Measurements from ENCODE around the gene NOS1AP.

NOS1AP gene

GRCh38 chr1:162323023-162323422 lies 253.5 kb downstream of the NOS1AP start:
- Histone ChIP-seq H3K27ac (no peak overlapping the region), H3K9ac (no peak overlapping the region), H3K4me1 (no peaks in the 10 kb centered on the region), H3K27me3 (no peaks in the 10 kb centered on the region), H3K4me2 (no peak overlapping the region), H3K4me3 (no peak overlapping the region), H3K9me3 (no peaks in the 10 kb centered on the region), H4K20me1 (no peaks in the 10 kb centered on the region), H3K36me3 (no peaks in the 10 kb centered on the region)
- no peak for TF ChIP-seq Cebpa-rat (IDR thresholded peaks at IDR 0.05)

DNA sequence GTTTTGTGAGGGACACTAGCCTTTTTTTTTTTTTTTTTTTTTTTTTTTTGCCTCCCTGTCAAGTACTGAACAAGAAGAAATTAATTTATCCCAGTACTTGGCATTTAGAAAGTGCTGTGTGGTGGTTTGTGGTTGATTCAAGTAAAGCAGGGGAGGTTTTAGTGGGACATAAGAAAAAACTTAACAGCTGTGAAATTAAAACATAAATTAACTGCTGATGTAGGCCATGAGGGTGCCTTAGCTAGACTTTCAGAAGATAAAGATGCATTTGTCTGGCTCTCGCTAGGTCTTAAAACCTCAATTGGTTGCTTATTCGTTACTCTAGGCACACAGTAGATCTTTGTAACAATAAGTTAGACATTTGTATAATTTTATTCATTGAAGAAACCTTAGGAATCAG lies 254.9 kb downstream of the NOS1AP start:
- H4K20me1 ChIP-seq: no peaks in the 10 kb centered on the region
- H3K27me3 ChIP-seq: no peaks in the 10 kb centered on the region
- TF ChIP-seq Cebpa-rat (IDR thresholded peaks at IDR 0.05): no peak
- H3K4me3 ChIP-seq: no peak overlapping the region
- H3K9ac ChIP-seq: no peak overlapping the region
- H3K9me3 ChIP-seq: no peaks in the 10 kb centered on the region
- H3K27ac ChIP-seq: no peak overlapping the region
- H3K4me2 ChIP-seq: no peak overlapping the region
- H3K36me3 ChIP-seq: no peaks in the 10 kb centered on the region
- no peaks in the 10 kb centered on the region for H3K4me1 ChIP-seq

- no peak overlapping the region for H3K4me2 ChIP-seq
- TF ChIP-seq Cebpa-rat (IDR thresholded peaks at IDR 0.05): no peak
- H3K27ac ChIP-seq: no peak overlapping the region
- H3K27me3 ChIP-seq: no peaks in the 10 kb centered on the region
- no peaks in the 10 kb centered on the region for H4K20me1 ChIP-seq
- no peaks in the 10 kb centered on the region for H3K9me3 ChIP-seq
- no peaks in the 10 kb centered on the region for H3K36me3 ChIP-seq
- no peak overlapping the region for H3K4me3 ChIP-seq
- H3K9ac ChIP-seq: no peak overlapping the region
- no peaks in the 10 kb centered on the region for H3K4me1 ChIP-seq
Observed at GRCh38 chr1:162326559-162326958, 257.1 kb downstream of the NOS1AP start.

DNA sequence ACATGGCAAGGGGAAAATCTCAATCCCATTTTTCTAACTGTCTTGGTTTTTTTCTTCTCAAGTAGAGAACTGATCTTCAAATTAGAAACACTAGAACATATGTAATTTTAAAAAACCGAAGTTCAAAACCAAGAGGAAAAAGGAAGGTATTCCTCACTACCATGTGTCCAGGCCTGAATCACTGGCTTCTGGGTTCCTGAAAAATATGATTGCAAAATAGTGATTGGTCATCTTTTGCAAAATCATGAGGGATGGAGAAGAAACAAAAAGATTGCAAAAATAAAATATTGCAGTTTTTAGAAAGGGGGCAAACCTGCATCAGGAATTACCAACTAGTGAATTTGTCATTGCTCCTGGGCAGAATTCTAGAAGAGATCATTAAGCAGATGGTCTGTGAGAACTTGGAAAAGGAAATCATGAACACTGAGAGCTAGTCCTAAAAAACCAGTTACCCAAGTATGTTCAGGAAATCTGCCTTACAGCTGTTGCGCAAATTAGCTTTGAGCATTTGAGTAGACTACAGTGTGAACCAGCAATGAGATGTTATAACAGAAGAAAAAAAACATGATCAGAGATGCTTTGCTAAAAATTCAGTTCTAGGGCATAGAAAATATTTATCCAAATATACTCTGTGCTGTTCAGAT lies 257.8 kb downstream of the NOS1AP start:
- Histone ChIP-seq H3K36me3 (no peaks in the 10 kb centered on the region), H3K9me3 (no peaks in the 10 kb centered on the region), H3K27ac (no peak overlapping the region), H3K4me2 (no peak overlapping the region), H4K20me1 (no peaks in the 10 kb centered on the region), H3K4me3 (no peak overlapping the region), H3K9ac (no peak overlapping the region), H3K4me1 (no peaks in the 10 kb centered on the region), H3K27me3 (no peaks in the 10 kb centered on the region)
- no peak for TF ChIP-seq Cebpa-rat (IDR thresholded peaks at IDR 0.05)

DNA sequence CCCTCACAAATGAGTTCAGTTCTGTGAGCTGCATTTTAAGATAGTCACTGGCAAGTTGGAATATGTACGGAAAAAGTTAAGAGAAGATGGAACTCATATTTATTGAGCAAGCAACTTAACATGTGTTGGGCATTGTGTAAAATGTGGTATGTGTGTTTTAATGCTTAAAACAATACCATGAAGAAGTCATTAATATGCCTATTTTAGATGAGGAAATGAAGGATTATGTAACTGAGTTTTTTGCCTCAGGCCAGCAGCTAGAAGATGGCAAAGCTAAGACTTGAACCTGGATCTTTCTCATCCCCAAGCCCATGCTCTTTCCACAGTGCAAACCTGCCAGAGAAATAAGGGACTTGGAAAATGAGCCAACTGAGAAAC lies 258.3 kb downstream of the NOS1AP start:
- no peak overlapping the region for H3K4me2 ChIP-seq
- no peaks in the 10 kb centered on the region for H3K27me3 ChIP-seq
- H3K27ac ChIP-seq: no peak overlapping the region
- no peaks in the 10 kb centered on the region for H3K9me3 ChIP-seq
- TF ChIP-seq Cebpa-rat (IDR thresholded peaks at IDR 0.05): no peak
- no peaks in the 10 kb centered on the region for H3K36me3 ChIP-seq
- no peaks in the 10 kb centered on the region for H4K20me1 ChIP-seq
- no peak overlapping the region for H3K4me3 ChIP-seq
- H3K9ac ChIP-seq: no peak overlapping the region
- no peaks in the 10 kb centered on the region for H3K4me1 ChIP-seq

DNA sequence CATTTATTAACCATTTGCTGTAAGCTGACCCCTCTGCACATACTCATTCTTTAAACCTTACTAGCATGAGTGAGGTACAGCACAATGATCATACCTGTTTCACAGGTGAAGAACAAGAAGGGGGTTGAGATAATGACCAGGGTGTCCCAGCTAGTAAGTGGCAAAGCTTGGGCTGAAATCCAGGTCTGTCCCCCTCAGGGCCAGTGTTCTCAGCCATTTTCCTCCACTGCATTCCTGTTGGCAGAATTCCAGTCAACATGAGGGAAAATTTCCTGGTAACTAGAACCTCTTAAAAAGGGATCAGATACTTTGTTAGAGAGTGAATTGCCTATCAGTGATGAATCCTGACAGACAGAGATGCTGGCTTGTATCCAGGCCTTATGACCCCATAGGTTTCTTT lies 259.0 kb downstream of the NOS1AP start:
- Histone ChIP-seq H3K9ac (no peak overlapping the region), H3K4me3 (no peak overlapping the region), H3K27ac (no peak overlapping the region), H3K4me1 (no peaks in the 10 kb centered on the region), H4K20me1 (no peaks in the 10 kb centered on the region), H3K4me2 (no peak overlapping the region), H3K36me3 (no peaks in the 10 kb centered on the region), H3K9me3 (no peaks in the 10 kb centered on the region), H3K27me3 (no peaks in the 10 kb centered on the region)
- no peak for TF ChIP-seq Cebpa-rat (IDR thresholded peaks at IDR 0.05)

- H3K27ac ChIP-seq: no peak overlapping the region
- no peak for TF ChIP-seq Cebpa-rat (IDR thresholded peaks at IDR 0.05)
- no peaks in the 10 kb centered on the region for H3K9me3 ChIP-seq
- H3K4me3 ChIP-seq: no peak overlapping the region
- no peaks in the 10 kb centered on the region for H4K20me1 ChIP-seq
- no peak overlapping the region for H3K4me2 ChIP-seq
- H3K4me1 ChIP-seq: no peaks in the 10 kb centered on the region
- no peaks in the 10 kb centered on the region for H3K36me3 ChIP-seq
- H3K27me3 ChIP-seq: no peaks in the 10 kb centered on the region
- H3K9ac ChIP-seq: no peak overlapping the region
Observed at GRCh38 chr1:162329826-162330225, 260.3 kb downstream of the NOS1AP start.

GRCh38 chr1:162333991-162334390 lies 264.5 kb downstream of the NOS1AP start:
- Histone ChIP-seq H4K20me1 (no peaks in the 10 kb centered on the region), H3K4me3 (no peak overlapping the region), H3K9me3 (no peaks in the 10 kb centered on the region), H3K27ac (no peak overlapping the region), H3K36me3 (no peaks in the 10 kb centered on the region), H3K4me2 (no peak overlapping the region), H3K9ac (no peak overlapping the region), H3K4me1 (no peaks in the 10 kb centered on the region), H3K27me3 (no peaks in the 10 kb centered on the region)
- no peak for TF ChIP-seq Cebpa-rat (IDR thresholded peaks at IDR 0.05)

- H3K36me3 ChIP-seq: no peaks in the 10 kb centered on the region
- no peak for TF ChIP-seq Cebpa-rat (IDR thresholded peaks at IDR 0.05)
- H3K27me3 ChIP-seq: no peaks in the 10 kb centered on the region
Observed at GRCh38 chr1:162335126-162335525, 265.6 kb downstream of the NOS1AP start.

GRCh38 chr1:162336621-162337285 lies 267.3 kb downstream of the NOS1AP start:
- Histone ChIP-seq H3K27ac (no peak overlapping the region), H4K20me1 (no peaks in the 10 kb centered on the region), H3K36me3 (no peaks in the 10 kb centered on the region), H3K4me3 (no peak overlapping the region), H3K4me2 (no peak overlapping the region), H3K27me3 (no peaks in the 10 kb centered on the region), H3K9ac (no peak overlapping the region), H3K9me3 (no peaks in the 10 kb centered on the region), H3K4me1 (no peaks in the 10 kb centered on the region)
- no peak for TF ChIP-seq Cebpa-rat (IDR thresholded peaks at IDR 0.05)

More at GRCh38 chr1:162335126-162335525, 265.6 kb downstream of the NOS1AP start:
- Histone ChIP-seq H3K9me3 (no peaks in the 10 kb centered on the region), H3K9ac (no peak overlapping the region), H4K20me1 (no peaks in the 10 kb centered on the region), H3K27ac (no peak overlapping the region), H3K4me2 (no peak overlapping the region), H3K4me3 (no peak overlapping the region), H3K4me1 (no peaks in the 10 kb centered on the region)
